H9 (cell line): ENCODE data around the gene FAM216A. TPM values are rescaled to one million over a fixed set of nuclear protein-coding genes. Genes with fewer than 3 reads are reported as not detected.

Source experiments
- DNase-seq: peaks from one replicate; pipeline ENCODE4 v3.0.0-alpha.2; 2017
- H2AFZ ChIP-seq: one replicate; pipeline ENCODE4 v1.6.1; 2013; ENCODE audit warnings: mild to moderate bottlenecking, low read length, control low read depth, moderate library complexity
- H2AK5ac ChIP-seq: 2 replicates; pipeline ENCODE4 v1.6.1; 2013; ENCODE audit warnings: low read length, control low read depth, mixed read lengths; ENCODE audit not compliant: insufficient read length
- H2BK120ac ChIP-seq: one replicate; pipeline ENCODE4 v1.6.1; 2013; ENCODE audit warnings: low read depth, mild to moderate bottlenecking, low read length, control low read depth, inconsistent platforms; ENCODE audit not compliant: poor library complexity, severe bottlenecking
- H2BK12ac ChIP-seq: 2 replicates; pipeline ENCODE4 v1.6.1; 2013; ENCODE audit warnings: low read length, control low read depth, mixed read lengths, low read depth; ENCODE audit not compliant: insufficient read length
- H2BK15ac ChIP-seq: 2 replicates; pipeline ENCODE4 v1.6.1; 2013; ENCODE audit warnings: low read depth, low read length, control low read depth
- H2BK20ac ChIP-seq: one replicate; pipeline ENCODE4 v1.6.1; 2013; ENCODE audit warnings: low read depth, mild to moderate bottlenecking, low read length, control low read depth, inconsistent platforms; ENCODE audit not compliant: poor library complexity, severe bottlenecking
- H2BK5ac ChIP-seq: 2 replicates; pipeline ENCODE4 v1.6.1; 2013; ENCODE audit warnings: low read length, control low read depth, mixed read lengths; ENCODE audit not compliant: insufficient read length
- H3K14ac ChIP-seq: 2 replicates; pipeline ENCODE4 v1.6.1; 2013; ENCODE audit warnings: low read length, control low read depth; ENCODE audit not compliant: insufficient read depth
- H3K18ac ChIP-seq: 2 replicates; pipeline ENCODE4 v1.6.1; 2013; ENCODE audit warnings: low read depth, mild to moderate bottlenecking, mixed read lengths, low read length, control low read depth; ENCODE audit not compliant: insufficient read length
- H3K23ac ChIP-seq: 2 replicates; pipeline ENCODE4 v1.6.1; 2013; ENCODE audit warnings: low read length, control low read depth, mixed read lengths, low read depth; ENCODE audit not compliant: insufficient read length
- H3K23me2 ChIP-seq: 2 replicates; pipeline ENCODE4 v1.6.1; 2013; ENCODE audit warnings: low read depth, mild to moderate bottlenecking, mixed read lengths, low read length, control low read depth; ENCODE audit not compliant: insufficient read length, poor library complexity, severe bottlenecking
- H3K27ac ChIP-seq: 2 replicates; pipeline ENCODE4 v1.5.1; 2013; ENCODE audit warnings: low read length, control low read depth, mixed read lengths, low read depth; ENCODE audit not compliant: insufficient read length
- H3K27me3 ChIP-seq: 2 replicates; pipeline ENCODE4 v1.6.1; 2013; ENCODE audit warnings: low read length, control low read depth, inconsistent platforms; ENCODE audit not compliant: insufficient read depth
- H3K4ac ChIP-seq: 2 replicates; pipeline ENCODE4 v1.6.1; 2013; ENCODE audit warnings: low read depth, mild to moderate bottlenecking, control low read depth, inconsistent platforms, low read length, moderate library complexity
- H3K4me1 ChIP-seq: 2 replicates; pipeline ENCODE4 v1.6.1; 2013; ENCODE audit warnings: low read length, control low read depth, inconsistent platforms; ENCODE audit not compliant: insufficient read depth
- H3K4me2 ChIP-seq: 2 replicates; pipeline ENCODE4 v1.6.1; 2013; ENCODE audit warnings: low read length, control low read depth, mixed read lengths; ENCODE audit not compliant: insufficient read length, insufficient read depth
- H3K56ac ChIP-seq: 2 replicates; pipeline ENCODE4 v1.6.1; 2013; ENCODE audit warnings: low read depth, mild to moderate bottlenecking, mixed read lengths, low read length, control low read depth; ENCODE audit not compliant: insufficient read length
- H3K79me1 ChIP-seq: 2 replicates; pipeline ENCODE4 v1.6.1; 2013; ENCODE audit warnings: low read depth, mild to moderate bottlenecking, moderate library complexity, low read length, control low read depth, inconsistent platforms; ENCODE audit not compliant: insufficient read depth, poor library complexity, severe bottlenecking
- H3K79me2 ChIP-seq: 2 replicates; pipeline ENCODE4 v1.6.1; 2013; ENCODE audit warnings: low read length, control low read depth, inconsistent platforms; ENCODE audit not compliant: insufficient read depth
- H3K9ac ChIP-seq: 2 replicates; pipeline ENCODE4 v1.6.1; 2013; ENCODE audit warnings: low read length, control low read depth, mixed read lengths; ENCODE audit not compliant: insufficient read length; ENCODE audit errors: extremely low read depth
- H3K9me3 ChIP-seq: one replicate; pipeline ENCODE4 v1.6.1; 2013; ENCODE audit warnings: low read depth, low read length, inconsistent platforms; ENCODE audit not compliant: control insufficient read depth
- H3T11ph ChIP-seq: one replicate; pipeline ENCODE4 v1.6.1; 2013; ENCODE audit warnings: mild to moderate bottlenecking, low read length, control low read depth, inconsistent platforms
- H4K20me1 ChIP-seq: one replicate; pipeline ENCODE4 v1.6.1; 2013; ENCODE audit not compliant: control insufficient read depth, insufficient read length, insufficient read depth
- H4K5ac ChIP-seq: 2 replicates; pipeline ENCODE4 v1.6.1; 2013; ENCODE audit warnings: low read depth, mild to moderate bottlenecking, mixed read lengths, low read length, control low read depth; ENCODE audit not compliant: insufficient read length
- H4K8ac ChIP-seq: replicated peaks from 2 replicates; pipeline ENCODE4 v1.6.1; 2013; ENCODE audit warnings: low read length, control low read depth, mixed read lengths, low read depth; ENCODE audit not compliant: insufficient read length
- H4K91ac ChIP-seq: 2 replicates; pipeline ENCODE4 v1.6.1; 2013; ENCODE audit warnings: low read depth, mild to moderate bottlenecking, moderate library complexity, mixed read lengths, low read length, control low read depth; ENCODE audit not compliant: insufficient read length
- H3K27ac Mint-ChIP-seq, 3 experiments: 2 replicates in 2 of 3; 3 replicates in 1 of 3; pipeline ENCODE4 v1.8.0; 2020 to 2021; ENCODE audit warnings: mixed read lengths in 3 of 3, mild to moderate bottlenecking in 1 of 3, moderate library complexity in 1 of 3
- H3K27me3 Mint-ChIP-seq: 2 replicates; pipeline ENCODE4 v1.8.0; 2021; ENCODE audit warnings: low read depth, mild to moderate bottlenecking, moderate library complexity, mixed read lengths
- H3K36me3 Mint-ChIP-seq, 3 experiments: 2 replicates in 2 of 3; 3 replicates in 1 of 3; pipeline ENCODE4 v1.8.0; 2020 to 2021; ENCODE audit warnings: low read depth in 3 of 3, mixed read lengths in 3 of 3; ENCODE audit not compliant: insufficient read depth in 1 of 3
- H3K4me1 Mint-ChIP-seq, 2 experiments: 2 replicates each; pipeline ENCODE4 v1.8.0; 2020; ENCODE audit warnings: mixed read lengths in 2 of 2
- H3K4me3 Mint-ChIP-seq, 2 experiments: 2 replicates in 1 of 2; 3 replicates in 1 of 2; pipeline ENCODE4 v1.8.0; 2020 to 2021; ENCODE audit warnings: mild to moderate bottlenecking in 2 of 2, mixed read lengths in 2 of 2, moderate library complexity in 1 of 2
- H3K9me3 Mint-ChIP-seq, 2 experiments: 2 replicates in 1 of 2; 3 replicates in 1 of 2; pipeline ENCODE4 v1.8.0; 2020; ENCODE audit warnings: mild to moderate bottlenecking in 2 of 2, mixed read lengths in 2 of 2, moderate library complexity in 1 of 2
- CTCF ChIP-seq: fragments of 200-600 bp; sonication (generic); conservative IDR thresholded peaks from 3 replicates; pipeline ENCODE4 v1.8.0; 2021; ENCODE audit warnings: antibody characterized with exemption, mild to moderate bottlenecking
- WGBS: extraction: QIAGEN DNeasy Blood & Tissue Kit; methylation state at CpG from one replicate; pipeline ENCODE4 v1.1.7; 2013; ENCODE audit warnings: missing lambda C conversion rate, low lambda C conversion rate, mixed read lengths; ENCODE audit not compliant: insufficient read length; ENCODE audit errors: extremely low coverage; 5-methylcytosine and 5-hydroxymethylcytosine counted together
- total RNA-seq: library from RNA; stranded (reverse); gene quantifications from 2 replicates; pipeline ENCODE4 v1.2.1, GENCODE V29; 2021

FAM216A gene
- total RNA-seq, 1 experiment from 2014 or later = 18.1 TPM

GRCh38 chr12:110514363-110514762, 45.7 kb downstream of the FAM216A start:
- H4K91ac ChIP-seq = no peak overlapping the region
- no peaks in the 10 kb centered on the region for H3K4me1 ChIP-seq
- H3K4me1 Mint-ChIP-seq = no peaks in the 10 kb centered on the region
- no peak overlapping the region for H2BK15ac ChIP-seq
- H3K18ac ChIP-seq = no peak overlapping the region
- no peak overlapping the region for H2AK5ac ChIP-seq
- no peak overlapping the region for H3K27ac ChIP-seq
- no peak overlapping the region for H2BK5ac ChIP-seq
- no peaks in the 10 kb centered on the region for H3K79me2 ChIP-seq
- no peaks in the 10 kb centered on the region for H3K79me1 ChIP-seq
- no peak for DNase-seq
- no peak overlapping the region for H3T11ph ChIP-seq
- no CpG with 5 or more reads among the region's 1 CpG for WGBS
- H3K27ac Mint-ChIP-seq = no peak overlapping the region
- no peak overlapping the region for H3K23ac ChIP-seq
- H4K20me1 ChIP-seq = no peaks in the 10 kb centered on the region
- no peak overlapping the region for H3K4ac ChIP-seq
- no peaks in the 10 kb centered on the region for H3K36me3 Mint-ChIP-seq
- no peak overlapping the region for H4K8ac ChIP-seq
- no peaks in the 10 kb centered on the region for H3K27me3 ChIP-seq
- no peak overlapping the region for H2BK20ac ChIP-seq
- H3K56ac ChIP-seq = no peak overlapping the region
- H2BK12ac ChIP-seq = no peak overlapping the region
- no peaks in the 10 kb centered on the region for H3K23me2 ChIP-seq
- H3K14ac ChIP-seq = no peak overlapping the region
- H3K4me2 ChIP-seq = no peak overlapping the region
- peaks cover 3% of the 10 kb centered on the region for H3K27me3 Mint-ChIP-seq
- H4K5ac ChIP-seq = no peak overlapping the region
- no peaks in the 10 kb centered on the region for H3K9me3 ChIP-seq
- no peak for TF ChIP-seq CTCF
- H2BK120ac ChIP-seq = no peak overlapping the region
- no peak overlapping the region for H3K4me3 Mint-ChIP-seq
- no peak overlapping the region for H3K9ac ChIP-seq
- no peak overlapping the region for H2AFZ ChIP-seq
- H3K9me3 Mint-ChIP-seq = no peaks in the 10 kb centered on the region
